GM12878 (cell line): ENCODE data around the gene MAP3K10. TPM values are rescaled to one million over a fixed set of nuclear protein-coding genes. Genes with fewer than 3 reads are reported as not detected.

Source experiments
- ATF7 ChIP-seq: fragments of 450-650 bp; IDR thresholded peaks from 2 replicates; pipeline ENCODE4 v1.6.1; 2016; ENCODE audit warnings: low read depth, mild to moderate bottlenecking
- CBFB ChIP-seq: IDR thresholded peaks from 2 replicates; pipeline ENCODE4 v1.6.1; 2016; ENCODE audit warnings: antibody characterized with exemption, low read depth
- EED ChIP-seq: sonication (generic); IDR thresholded peaks from 2 replicates; pipeline ENCODE4 v1.6.1; 2016; ENCODE audit warnings: antibody characterized with exemption, low read depth
- GATAD2B ChIP-seq: fragments of 450-650 bp; conservative IDR thresholded peaks from 2 replicates; pipeline ENCODE4 v1.6.1; 2017; ENCODE audit warnings: low read depth, mild to moderate bottlenecking, moderate library complexity
- MTA3 ChIP-seq: IDR thresholded peaks from 2 replicates; pipeline ENCODE4 v1.6.1; 2012; ENCODE audit warnings: low read length, inconsistent platforms, borderline replicate concordance
- PAX5 ChIP-seq: IDR thresholded peaks from 2 replicates; pipeline ENCODE4 v1.6.1; 2011; ENCODE audit warnings: low read depth, low read length, borderline replicate concordance
- POLR2A ChIP-seq: IDR thresholded peaks from 2 replicates; pipeline ENCODE4 v1.6.1; 2011; ENCODE audit warnings: low read depth, mild to moderate bottlenecking, low read length
- POLR2AphosphoS5 ChIP-seq: IDR thresholded peaks from 2 replicates; pipeline ENCODE4 v1.6.1; 2011; ENCODE audit warnings: mild to moderate bottlenecking, low read length, inconsistent platforms
- POU2F2 ChIP-seq: IDR thresholded peaks from 3 replicates; pipeline ENCODE4 v1.6.1; 2011; ENCODE audit warnings: low read depth, mild to moderate bottlenecking, low read length, borderline replicate concordance
- RFX5 ChIP-seq: IDR thresholded peaks from 2 replicates; pipeline ENCODE4 v1.6.1; 2011; ENCODE audit warnings: low read depth, low read length, improper control_type of control experiment
- SPI1 ChIP-seq: IDR thresholded peaks from 2 replicates; pipeline ENCODE4 v1.6.1; 2011; ENCODE audit warnings: low read depth, mild to moderate bottlenecking, low read length, moderate library complexity, borderline replicate concordance; ENCODE audit not compliant: insufficient read depth
- TCF12 ChIP-seq: IDR thresholded peaks from 2 replicates; pipeline ENCODE4 v1.6.1; 2011; ENCODE audit warnings: low read depth, mild to moderate bottlenecking, low read length
- ZNF384 ChIP-seq: IDR thresholded peaks from 2 replicates; pipeline ENCODE4 v1.6.1; 2012; ENCODE audit warnings: low read depth, mild to moderate bottlenecking, low read length, improper control_type of control experiment, borderline replicate concordance
- polyA plus RNA-seq, 11 experiments: library from polyadenylated mRNA; depleted of rRNA in 4 of 11; unstranded in 6 of 11; stranded (reverse) in 5 of 11; fragments of >200 nt; fragmentation: Nextera tagmentation in 4 of 11; fragmentation: Illumina TruSeq in 1 of 11; extraction: Ambion mirVana in 4 of 11; extraction: Trizol in 1 of 11; gene quantifications; 1 replicate in 1 of 11; 2 replicates in 10 of 11; pipeline versions ENCODE4 v1.2.1 to v1.2.3, GENCODE V29; 2011 to 2016; ENCODE audit warnings: inconsistent platforms in 2 of 11, missing spikeins in 2 of 11, low read depth in 1 of 11
- total RNA-seq, 4 experiments: library from RNA; depleted of rRNA in 3 of 4; stranded (reverse); fragments of >200 nt in 3 of 4; fragmentation: Illumina TruSeq in 1 of 4; extraction: Trizol in 1 of 4; gene quantifications; 2 replicates each; pipeline versions ENCODE4 v1.2.1 to v1.2.3, GENCODE V29; 2013 to 2021
- TF ChIP-seq, protein P1 (sequence below): fragments of 450-650 bp; IDR thresholded peaks from 2 replicates; pipeline ENCODE4 v1.6.1; 2017; ENCODE audit warnings: mild to moderate bottlenecking, moderate library complexity
- TF ChIP-seq, protein P2 (sequence below): fragments of 450-650 bp; IDR thresholded peaks from 2 replicates; pipeline ENCODE4 v1.6.1; 2017; ENCODE audit warnings: low read depth, mild to moderate bottlenecking, moderate library complexity
- TF ChIP-seq, protein P3 (sequence below): fragments of 450-650 bp; IDR thresholded peaks from 2 replicates; pipeline ENCODE4 v1.6.1; 2017; ENCODE audit warnings: mild to moderate bottlenecking, low read depth, inconsistent platforms; ENCODE audit not compliant: poor library complexity, severe bottlenecking
- TF ChIP-seq, protein P4 (sequence below): fragments of 450-650 bp; formaldehyde crosslinking; IDR thresholded peaks from 2 replicates; pipeline ENCODE4 v1.5.0; 2022; ENCODE audit warnings: mild to moderate bottlenecking, missing genetic modification characterization

MAP3K10 gene
- total and polyA plus RNA-seq, 10 of the 15 experiments (the other 5 are each of a cell fraction or from before 2014, with no cell fraction given) = 0.11 to 16.6 (median 2.6) TPM

DNA sequence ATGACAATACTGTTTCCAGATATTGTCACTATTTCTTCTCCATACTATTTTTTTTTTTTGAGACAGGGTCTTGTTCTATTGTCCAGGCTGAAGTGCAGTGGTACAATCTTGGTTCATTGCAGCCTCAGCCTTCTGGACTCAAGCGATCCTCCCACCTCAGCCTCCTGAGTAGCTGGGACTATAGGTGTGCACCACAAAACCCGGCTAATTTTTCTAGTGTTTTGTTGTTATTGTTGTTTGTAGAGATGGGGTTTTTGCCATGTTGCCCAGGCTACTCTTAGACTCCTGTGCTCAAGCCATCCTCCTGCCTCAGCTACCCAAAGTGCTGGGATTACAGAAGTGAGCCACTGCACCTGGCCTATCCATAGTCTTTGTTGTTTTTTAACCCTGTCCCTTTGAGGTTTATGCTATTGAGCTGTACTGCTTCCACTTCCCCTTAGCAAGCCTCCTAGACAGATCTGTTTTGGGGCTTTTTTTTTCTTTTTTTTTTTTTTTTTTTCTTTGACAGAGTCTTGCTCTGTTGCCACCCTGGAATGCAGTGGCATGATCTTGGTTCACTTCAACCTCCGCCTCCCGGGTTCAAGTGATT is 27.6 kb upstream of the MAP3K10 start (continued):
- TF ChIP-seq, protein P1, sequence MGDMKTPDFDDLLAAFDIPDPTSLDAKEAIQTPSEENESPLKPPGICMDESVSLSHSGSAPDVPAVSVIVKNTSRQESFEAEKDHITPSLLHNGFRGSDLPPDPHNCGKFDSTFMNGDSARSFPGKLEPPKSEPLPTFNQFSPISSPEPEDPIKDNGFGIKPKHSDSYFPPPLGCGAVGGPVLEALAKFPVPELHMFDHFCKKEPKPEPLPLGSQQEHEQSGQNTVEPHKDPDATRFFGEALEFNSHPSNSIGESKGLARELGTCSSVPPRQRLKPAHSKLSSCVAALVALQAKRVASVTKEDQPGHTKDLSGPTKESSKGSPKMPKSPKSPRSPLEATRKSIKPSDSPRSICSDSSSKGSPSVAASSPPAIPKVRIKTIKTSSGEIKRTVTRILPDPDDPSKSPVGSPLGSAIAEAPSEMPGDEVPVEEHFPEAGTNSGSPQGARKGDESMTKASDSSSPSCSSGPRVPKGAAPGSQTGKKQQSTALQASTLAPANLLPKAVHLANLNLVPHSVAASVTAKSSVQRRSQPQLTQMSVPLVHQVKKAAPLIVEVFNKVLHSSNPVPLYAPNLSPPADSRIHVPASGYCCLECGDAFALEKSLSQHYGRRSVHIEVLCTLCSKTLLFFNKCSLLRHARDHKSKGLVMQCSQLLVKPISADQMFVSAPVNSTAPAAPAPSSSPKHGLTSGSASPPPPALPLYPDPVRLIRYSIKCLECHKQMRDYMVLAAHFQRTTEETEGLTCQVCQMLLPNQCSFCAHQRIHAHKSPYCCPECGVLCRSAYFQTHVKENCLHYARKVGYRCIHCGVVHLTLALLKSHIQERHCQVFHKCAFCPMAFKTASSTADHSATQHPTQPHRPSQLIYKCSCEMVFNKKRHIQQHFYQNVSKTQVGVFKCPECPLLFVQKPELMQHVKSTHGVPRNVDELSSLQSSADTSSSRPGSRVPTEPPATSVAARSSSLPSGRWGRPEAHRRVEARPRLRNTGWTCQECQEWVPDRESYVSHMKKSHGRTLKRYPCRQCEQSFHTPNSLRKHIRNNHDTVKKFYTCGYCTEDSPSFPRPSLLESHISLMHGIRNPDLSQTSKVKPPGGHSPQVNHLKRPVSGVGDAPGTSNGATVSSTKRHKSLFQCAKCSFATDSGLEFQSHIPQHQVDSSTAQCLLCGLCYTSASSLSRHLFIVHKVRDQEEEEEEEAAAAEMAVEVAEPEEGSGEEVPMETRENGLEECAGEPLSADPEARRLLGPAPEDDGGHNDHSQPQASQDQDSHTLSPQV = no peak
- TF ChIP-seq PAX5 (no peak), TCF12 (peak; percentile 61; the same call in 1 of the 2 replicates), MTA3 (no peak), RFX5 (no peak), ZNF384 (peak; percentile 92), POU2F2 (no peak), POLR2A (no peak), EED (0 out of 2 replicates have a peak, but pooled peaks have one; percentile 40), GATAD2B (no peak), ATF7 (no peak), SPI1 (peak; percentile 91), POLR2AphosphoS5 (no peak), CBFB (no peak)
- TF ChIP-seq, protein P2, sequence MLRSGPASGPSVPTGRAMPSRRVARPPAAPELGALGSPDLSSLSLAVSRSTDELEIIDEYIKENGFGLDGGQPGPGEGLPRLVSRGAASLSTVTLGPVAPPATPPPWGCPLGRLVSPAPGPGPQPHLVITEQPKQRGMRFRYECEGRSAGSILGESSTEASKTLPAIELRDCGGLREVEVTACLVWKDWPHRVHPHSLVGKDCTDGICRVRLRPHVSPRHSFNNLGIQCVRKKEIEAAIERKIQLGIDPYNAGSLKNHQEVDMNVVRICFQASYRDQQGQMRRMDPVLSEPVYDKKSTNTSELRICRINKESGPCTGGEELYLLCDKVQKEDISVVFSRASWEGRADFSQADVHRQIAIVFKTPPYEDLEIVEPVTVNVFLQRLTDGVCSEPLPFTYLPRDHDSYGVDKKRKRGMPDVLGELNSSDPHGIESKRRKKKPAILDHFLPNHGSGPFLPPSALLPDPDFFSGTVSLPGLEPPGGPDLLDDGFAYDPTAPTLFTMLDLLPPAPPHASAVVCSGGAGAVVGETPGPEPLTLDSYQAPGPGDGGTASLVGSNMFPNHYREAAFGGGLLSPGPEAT = peak; percentile 49
- TF ChIP-seq, protein P3, sequence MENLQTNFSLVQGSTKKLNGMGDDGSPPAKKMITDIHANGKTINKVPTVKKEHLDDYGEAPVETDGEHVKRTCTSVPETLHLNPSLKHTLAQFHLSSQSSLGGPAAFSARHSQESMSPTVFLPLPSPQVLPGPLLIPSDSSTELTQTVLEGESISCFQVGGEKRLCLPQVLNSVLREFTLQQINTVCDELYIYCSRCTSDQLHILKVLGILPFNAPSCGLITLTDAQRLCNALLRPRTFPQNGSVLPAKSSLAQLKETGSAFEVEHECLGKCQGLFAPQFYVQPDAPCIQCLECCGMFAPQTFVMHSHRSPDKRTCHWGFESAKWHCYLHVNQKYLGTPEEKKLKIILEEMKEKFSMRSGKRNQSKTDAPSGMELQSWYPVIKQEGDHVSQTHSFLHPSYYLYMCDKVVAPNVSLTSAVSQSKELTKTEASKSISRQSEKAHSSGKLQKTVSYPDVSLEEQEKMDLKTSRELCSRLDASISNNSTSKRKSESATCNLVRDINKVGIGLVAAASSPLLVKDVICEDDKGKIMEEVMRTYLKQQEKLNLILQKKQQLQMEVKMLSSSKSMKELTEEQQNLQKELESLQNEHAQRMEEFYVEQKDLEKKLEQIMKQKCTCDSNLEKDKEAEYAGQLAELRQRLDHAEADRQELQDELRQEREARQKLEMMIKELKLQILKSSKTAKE = peak; percentile 55
- TF ChIP-seq, protein P4, sequence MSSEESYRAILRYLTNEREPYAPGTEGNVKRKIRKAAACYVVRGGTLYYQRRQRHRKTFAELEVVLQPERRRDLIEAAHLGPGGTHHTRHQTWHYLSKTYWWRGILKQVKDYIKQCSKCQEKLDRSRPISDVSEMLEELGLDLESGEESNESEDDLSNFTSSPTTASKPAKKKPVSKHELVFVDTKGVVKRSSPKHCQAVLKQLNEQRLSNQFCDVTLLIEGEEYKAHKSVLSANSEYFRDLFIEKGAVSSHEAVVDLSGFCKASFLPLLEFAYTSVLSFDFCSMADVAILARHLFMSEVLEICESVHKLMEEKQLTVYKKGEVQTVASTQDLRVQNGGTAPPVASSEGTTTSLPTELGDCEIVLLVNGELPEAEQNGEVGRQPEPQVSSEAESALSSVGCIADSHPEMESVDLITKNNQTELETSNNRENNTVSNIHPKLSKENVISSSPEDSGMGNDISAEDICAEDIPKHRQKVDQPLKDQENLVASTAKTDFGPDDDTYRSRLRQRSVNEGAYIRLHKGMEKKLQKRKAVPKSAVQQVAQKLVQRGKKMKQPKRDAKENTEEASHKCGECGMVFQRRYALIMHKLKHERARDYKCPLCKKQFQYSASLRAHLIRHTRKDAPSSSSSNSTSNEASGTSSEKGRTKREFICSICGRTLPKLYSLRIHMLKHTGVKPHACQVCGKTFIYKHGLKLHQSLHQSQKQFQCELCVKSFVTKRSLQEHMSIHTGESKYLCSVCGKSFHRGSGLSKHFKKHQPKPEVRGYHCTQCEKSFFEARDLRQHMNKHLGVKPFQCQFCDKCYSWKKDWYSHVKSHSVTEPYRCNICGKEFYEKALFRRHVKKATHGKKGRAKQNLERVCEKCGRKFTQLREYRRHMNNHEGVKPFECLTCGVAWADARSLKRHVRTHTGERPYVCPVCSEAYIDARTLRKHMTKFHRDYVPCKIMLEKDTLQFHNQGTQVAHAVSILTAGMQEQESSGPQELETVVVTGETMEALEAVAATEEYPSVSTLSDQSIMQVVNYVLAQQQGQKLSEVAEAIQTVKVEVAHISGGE (CRISPR knock-in tag) = no peak
